Measurements from ENCODE around the gene TUBB8.
A peak's percentile ranks its signal among the peaks of the same experiment; 100 is the strongest.
"Not testable (repeated sequence)": the region's sequence is repeated elsewhere in the genome, so short reads cannot be mapped to it uniquely, and the experiment has no call there.

TUBB8 gene

GRCh38 chr10:48996-49395 lies at the start of gene TUBB8:
TSS of gene TUBB8 (minus strand) at chr10:49296. CDS start at chr10:49238, 58 bp downstream.
- no peak for DNase-seq (ENCODE audit: low read depth in 3 of 3)

- DNase-seq (ENCODE audit: low read depth in 3 of 3): no peak
Observed at GRCh38 chr10:96466-96865, 47.4 kb upstream of the TUBB8 start.

GRCh38 chr10:95356-96115 lies 46.4 kb upstream of the TUBB8 start:
- DNase-seq (ENCODE audit: low read depth in 3 of 3): no peak

DNA sequence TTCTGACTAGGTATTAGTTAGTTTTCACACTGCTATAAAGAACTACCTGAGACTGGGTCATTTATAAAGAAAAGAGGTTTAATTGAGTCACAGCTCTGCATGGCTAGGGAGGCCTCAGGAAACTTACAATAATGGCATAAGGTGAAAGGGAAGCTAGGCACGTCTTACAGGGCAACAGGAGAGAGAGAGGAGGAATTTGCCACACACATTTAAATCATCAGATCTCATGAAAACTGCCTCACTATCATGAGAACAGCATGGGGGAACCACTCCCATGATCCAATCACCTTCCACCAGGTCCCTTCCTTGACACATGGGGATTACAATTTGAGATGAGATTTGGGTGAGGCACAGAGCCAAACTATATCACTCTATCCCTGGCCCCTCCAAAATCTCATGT lies 45.5 kb upstream of the TUBB8 start:
- no peak for DNase-seq (ENCODE audit: low read depth in 3 of 3)

DNA sequence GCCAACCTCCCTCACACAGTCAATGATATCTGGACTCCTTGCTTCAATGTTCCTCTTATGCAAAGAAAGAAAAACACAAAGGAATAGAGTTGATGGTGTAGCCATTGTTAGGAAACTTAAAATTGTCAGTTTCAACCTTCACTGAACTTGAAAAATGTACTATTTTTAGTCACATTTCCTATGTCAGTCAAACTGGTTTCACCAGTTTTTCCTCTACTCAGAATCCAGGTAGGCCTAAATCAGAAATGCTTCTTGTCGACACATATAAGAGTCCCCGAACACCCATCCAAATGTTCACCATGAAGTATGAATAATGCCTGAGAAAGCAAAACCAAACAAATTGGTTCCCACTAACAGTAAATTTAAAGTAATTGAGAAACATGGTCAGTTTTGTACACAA lies 43.8 kb upstream of the TUBB8 start:
- no peak for DNase-seq (ENCODE audit: low read depth in 3 of 3)

- no peak for DNase-seq (ENCODE audit: low read depth in 3 of 3)
Observed at GRCh38 chr10:92153-92552, 43.1 kb upstream of the TUBB8 start.

- no peak for DNase-seq (ENCODE audit: low read depth in 3 of 3)
Observed at GRCh38 chr10:91313-91712, 42.2 kb upstream of the TUBB8 start.

- DNase-seq (ENCODE audit: low read depth in 3 of 3): no peak
Observed at GRCh38 chr10:90161-90560, 41.1 kb upstream of the TUBB8 start.

- no peak for DNase-seq (ENCODE audit: low read depth in 3 of 3)
Observed at GRCh38 chr10:89248-89647, 40.2 kb upstream of the TUBB8 start.

GRCh38 chr10:88253-88652 lies 39.2 kb upstream of the TUBB8 start:
- DNase-seq (ENCODE audit: low read depth in 3 of 3): no peak

DNA sequence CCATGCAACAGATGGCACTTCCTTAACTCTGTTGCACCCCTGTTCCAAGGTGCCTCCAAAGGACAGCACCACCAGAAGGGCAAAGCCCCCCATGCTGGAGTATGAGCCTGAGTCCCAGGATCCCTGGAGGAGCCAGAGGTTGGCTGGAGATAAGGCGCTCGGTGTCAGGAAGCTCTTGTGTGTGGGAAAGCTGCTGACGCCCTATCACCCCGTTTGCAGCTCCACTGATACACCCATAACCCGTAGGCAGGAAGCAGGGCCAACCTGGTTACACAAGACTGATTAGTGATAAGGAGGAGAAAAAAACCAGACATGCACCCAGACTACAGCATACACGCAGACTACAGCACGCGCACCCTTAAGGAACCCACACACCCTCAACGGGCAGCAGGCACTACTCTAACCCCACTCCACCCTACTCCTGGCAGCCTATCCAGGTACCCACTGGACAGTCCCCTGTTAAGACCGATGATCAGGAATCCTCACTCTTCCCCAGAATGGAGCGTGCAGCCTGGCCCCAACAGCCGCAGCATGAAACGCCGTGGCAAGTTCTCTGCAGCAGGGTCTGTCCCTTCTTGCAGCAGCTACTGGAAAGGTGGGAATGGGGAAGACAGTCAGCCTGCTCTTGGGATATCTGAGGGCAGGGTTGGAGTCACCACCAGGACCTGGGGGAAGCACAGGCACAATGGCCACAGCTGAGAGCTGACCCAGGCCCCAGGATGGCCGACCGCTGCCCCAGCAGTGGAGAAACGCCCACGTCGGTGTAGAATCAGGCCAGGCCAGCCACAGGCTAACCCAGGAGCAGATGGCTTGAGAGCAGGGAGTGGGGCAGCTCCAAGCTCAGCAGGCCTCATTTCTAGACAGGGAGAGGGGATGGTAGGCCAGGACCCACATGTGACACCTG lies 38.3 kb upstream of the TUBB8 start:
- DNase-seq (ENCODE audit: low read depth in 3 of 3): no peak

- no peak for DNase-seq (ENCODE audit: low read depth in 3 of 3)
Observed at GRCh38 chr10:86031-86430, 36.9 kb upstream of the TUBB8 start.

GRCh38 chr10:85044-85443 lies 35.9 kb upstream of the TUBB8 start:
- no peak for DNase-seq (ENCODE audit: low read depth in 3 of 3)

GRCh38 chr10:83930-84530 lies 34.9 kb upstream of the TUBB8 start:
- DNase-seq (ENCODE audit: low read depth in 3 of 3): no peak

DNA sequence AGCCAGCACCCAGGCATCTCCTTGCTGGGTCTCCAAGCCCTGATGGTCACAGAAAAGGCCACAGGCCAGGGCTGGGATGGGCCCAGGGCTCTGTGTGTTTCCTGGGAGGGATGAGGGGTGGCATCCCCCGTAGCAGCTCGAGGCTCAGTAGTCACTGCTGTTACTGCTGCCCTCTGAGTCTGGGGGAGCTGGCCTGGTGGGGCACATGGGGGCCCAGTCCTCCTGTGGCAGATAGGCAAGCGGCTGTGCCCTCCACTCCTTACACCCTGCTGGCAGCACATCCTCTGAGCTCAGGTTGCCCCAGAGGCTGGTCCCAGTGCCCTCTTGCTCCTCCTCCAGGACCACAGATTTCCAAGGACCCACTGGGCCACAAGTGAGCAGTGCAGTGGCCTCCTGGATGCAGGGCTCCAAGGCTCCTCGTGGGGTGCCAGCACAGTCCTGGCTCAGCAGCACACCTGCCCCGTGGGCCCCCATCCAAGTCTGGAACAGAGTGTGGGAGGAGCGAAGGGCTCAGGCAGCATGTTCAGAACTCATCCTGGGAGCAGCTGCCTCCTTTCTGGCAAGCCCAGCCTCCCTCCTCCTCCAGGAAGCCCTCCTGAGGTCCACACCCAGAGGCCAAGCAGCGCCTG lies 31.5 kb upstream of the TUBB8 start:
- no peak for DNase-seq (ENCODE audit: low read depth in 3 of 3)

GRCh38 chr10:79532-80215 lies 30.6 kb upstream of the TUBB8 start:
- no peak for DNase-seq (ENCODE audit: low read depth in 3 of 3)

DNA sequence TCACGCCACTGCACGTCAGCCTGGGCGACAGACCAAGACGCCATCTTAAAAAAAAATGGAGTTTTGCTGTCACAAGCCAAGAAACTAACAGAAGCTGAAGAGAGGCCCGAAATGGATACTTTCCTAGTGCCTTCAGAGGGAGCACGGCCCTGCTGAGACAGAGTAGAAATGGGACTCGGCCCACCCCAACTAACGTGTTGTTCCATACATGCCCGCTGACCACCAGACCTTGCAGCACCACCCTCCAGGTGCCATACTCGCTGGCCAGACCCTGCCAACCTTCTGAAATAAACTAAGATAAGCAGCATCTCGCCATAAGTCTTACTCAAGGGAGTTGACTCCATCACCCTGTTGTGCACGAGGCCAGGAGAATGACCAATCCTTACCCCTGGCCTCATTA lies 29.5 kb upstream of the TUBB8 start:
- no peak for DNase-seq (ENCODE audit: low read depth in 3 of 3)

DNA sequence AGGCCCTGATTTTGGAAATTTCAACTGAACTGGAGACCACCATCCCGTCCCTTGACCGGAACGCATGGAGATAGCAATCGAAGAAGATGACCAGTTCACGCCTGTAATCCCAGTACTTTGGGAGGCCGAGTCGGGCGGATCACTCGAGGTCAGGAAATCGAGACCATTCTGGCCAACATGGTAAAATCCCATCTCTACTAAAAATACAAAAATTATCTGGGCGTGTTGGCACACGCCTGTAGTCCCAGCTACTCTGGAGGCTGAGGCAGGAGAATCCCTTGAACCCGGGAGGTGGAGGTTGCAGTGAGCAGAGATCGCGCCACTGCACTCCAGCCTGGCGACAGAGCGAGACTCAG lies 25.1 kb upstream of the TUBB8 start:
- not testable (repeated sequence) for DNase-seq (ENCODE audit: low read depth in 3 of 3)

DNA sequence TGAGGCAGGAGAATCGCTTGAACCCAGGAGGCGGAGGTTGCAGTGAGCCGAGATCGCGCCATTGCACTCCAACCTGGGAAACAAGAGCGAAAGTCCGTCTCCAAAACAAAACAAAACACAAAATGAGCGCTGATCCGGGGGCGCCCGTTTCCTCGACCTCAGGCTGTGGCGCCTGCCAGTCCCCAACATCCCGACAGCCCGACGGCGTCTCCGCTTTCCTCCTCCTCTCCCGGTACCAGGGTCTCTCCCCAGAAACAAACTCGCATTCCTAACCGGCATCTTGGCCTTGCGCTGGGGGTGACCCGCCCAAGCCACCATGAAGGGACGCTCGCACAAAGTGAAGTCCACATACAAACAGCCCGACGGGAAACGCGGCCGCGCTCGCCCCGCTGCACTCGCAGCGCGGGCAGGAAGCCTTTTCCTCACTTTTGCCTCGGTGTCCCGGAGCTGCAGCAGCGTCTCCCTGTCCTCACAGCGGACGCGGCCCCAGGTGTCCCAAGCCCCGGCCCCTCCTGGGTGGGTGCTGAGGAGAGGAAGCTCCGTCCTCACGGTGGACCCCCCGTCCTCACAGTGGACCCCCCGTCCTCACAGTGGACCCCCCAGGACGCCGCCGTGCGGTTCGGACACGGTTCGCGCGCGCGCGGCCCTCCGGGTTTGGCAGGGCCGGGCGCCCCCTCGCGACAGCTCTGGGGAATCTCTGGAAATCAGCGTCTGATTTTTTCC lies 24.6 kb upstream of the TUBB8 start:
- DNase-seq (ENCODE audit: low read depth in 3 of 3): peak in 1 of 3 experiments; percentile 26

GRCh38 chr10:68156-68555 lies 19.1 kb upstream of the TUBB8 start:
- not testable (repeated sequence) for DNase-seq (ENCODE audit: low read depth in 3 of 3)

DNA sequence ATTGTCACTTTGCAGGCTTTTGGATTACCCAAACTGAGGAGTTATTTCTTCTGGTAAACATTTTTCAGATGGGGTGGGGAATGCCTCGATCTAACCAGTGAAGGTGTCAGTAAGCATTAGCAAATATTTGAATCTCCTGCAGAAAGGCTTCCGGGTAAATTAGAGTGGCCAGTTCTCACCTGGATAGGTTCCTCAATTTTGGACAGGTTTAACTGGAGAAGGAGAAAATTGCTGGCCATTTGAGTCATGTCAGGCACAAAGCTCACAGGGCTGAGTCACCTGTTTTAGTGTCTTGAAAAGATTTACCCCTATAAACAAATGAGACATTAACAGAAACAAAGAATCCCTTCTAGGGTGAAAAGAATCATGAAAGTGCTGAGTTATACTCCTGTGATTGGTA lies 830 bp upstream of the TUBB8 start:
- not testable (repeated sequence) for DNase-seq (ENCODE audit: low read depth in 3 of 3)
